HG03558 (cell line): ENCODE measurements around the gene CEMP1.

Experiments
- ATAC-seq: cut with Tn5 transposase; IDR thresholded peaks from one replicate; pipeline ENCODE4 v1.9.1; 2021; ENCODE audit warnings: moderate number of reproducible peaks; ENCODE audit not compliant: unreplicated experiment; ENCODE audit errors: extremely low read depth

Gene CEMP1

GRCh38 chr16:2507052-2507659, 24.1 kb downstream of the CEMP1 start:
- no peak for ATAC-seq

- no peak for ATAC-seq
Measured at GRCh38 chr16:2505695-2506094, 25.5 kb downstream of the CEMP1 start.

GRCh38 chr16:2501946-2502895, 29.0 kb downstream of the CEMP1 start:
- no peak for ATAC-seq

GRCh38 chr16:2500918-2501750, 30.1 kb downstream of the CEMP1 start:
- no peak for ATAC-seq

- ATAC-seq, result no peak
Measured at GRCh38 chr16:2500430-2500917, 30.7 kb downstream of the CEMP1 start.

- ATAC-seq, result no peak
Measured at GRCh38 chr16:2499890-2500429, 31.2 kb downstream of the CEMP1 start.

- no peak for ATAC-seq
Measured at GRCh38 chr16:2499454-2499853, 31.8 kb downstream of the CEMP1 start.

GRCh38 chr16:2498531-2499253, 32.5 kb downstream of the CEMP1 start:
- ATAC-seq, result no peak

- ATAC-seq, result no peak
Measured at GRCh38 chr16:2497695-2498484, 33.3 kb downstream of the CEMP1 start.

- ATAC-seq, result no peak
Measured at GRCh38 chr16:2497116-2497630, 34.0 kb downstream of the CEMP1 start.

- no peak for ATAC-seq
Measured at GRCh38 chr16:2496223-2497115, 34.7 kb downstream of the CEMP1 start.

GRCh38 chr16:2495041-2495440, 36.2 kb downstream of the CEMP1 start:
- no peak for ATAC-seq

GRCh38 chr16:2494616-2495015, 36.6 kb downstream of the CEMP1 start:
- no peak for ATAC-seq

- ATAC-seq, result no peak
Measured at GRCh38 chr16:2493605-2494004, 37.6 kb downstream of the CEMP1 start.

GRCh38 chr16:2492292-2492691, 38.9 kb downstream of the CEMP1 start:
- ATAC-seq, result no peak

- no peak for ATAC-seq
Measured at GRCh38 chr16:2490190-2491105, 40.8 kb downstream of the CEMP1 start.

- ATAC-seq, result no peak
Measured at GRCh38 chr16:2489581-2489980, 41.6 kb downstream of the CEMP1 start.
